GM23338 (cell line): ENCODE measurements around the gene BANP. TPM values are rescaled to one million over a fixed set of nuclear protein-coding genes. Genes with fewer than 3 reads are reported as not detected.

Experiments used
- ATAC-seq: fragments of 200-7000 bp; cut with Tn5 transposase; 3 replicates; pipeline ENCODE4 v1.9.1; 2020
- DNase-seq: peaks from one replicate; pipeline ENCODE4 v3.0.0-alpha.2; 2015; ENCODE audit warnings: low spot score
- H2AFZ ChIP-seq: fragments of 200-600 bp; sonication (generic); 2 replicates; pipeline ENCODE4 v1.8.0; 2016; ENCODE audit warnings: antibody characterized with exemption, mild to moderate bottlenecking, moderate library complexity
- H3F3A ChIP-seq: fragments of 200-600 bp; sonication (generic); replicated peaks from 2 replicates; pipeline ENCODE4 v1.8.0; 2017; ENCODE audit warnings: antibody characterized with exemption, mixed run types, low read depth
- H3K27ac ChIP-seq: fragments of 200-600 bp; sonication (generic); 2 replicates; pipeline ENCODE4 v1.6.1; 2016; ENCODE audit warnings: low read depth
- H3K27me3 ChIP-seq: fragments of 200-600 bp; sonication (generic); 2 replicates; pipeline ENCODE4 v1.8.0; 2016; ENCODE audit warnings: mild to moderate bottlenecking, mixed run types, moderate library complexity; ENCODE audit not compliant: insufficient read depth
- H3K36me3 ChIP-seq: fragments of 200-600 bp; sonication (generic); 2 replicates; pipeline ENCODE4 v1.8.0; 2016; ENCODE audit warnings: mild to moderate bottlenecking; ENCODE audit not compliant: insufficient read depth
- H3K4me1 ChIP-seq: fragments of 200-600 bp; sonication (generic); 2 replicates; pipeline ENCODE4 v1.8.0; 2016; ENCODE audit warnings: mild to moderate bottlenecking, moderate library complexity; ENCODE audit not compliant: insufficient read depth
- H3K4me2 ChIP-seq: fragments of 200-600 bp; sonication (generic); 2 replicates; pipeline ENCODE4 v1.7.1; 2017; ENCODE audit warnings: mixed run types
- H3K4me3 ChIP-seq: fragments of 200-600 bp; sonication (generic); 2 replicates; pipeline ENCODE4 v1.6.1; 2016; ENCODE audit warnings: mixed run types
- H3K79me2 ChIP-seq: fragments of 200-600 bp; sonication (generic); replicated peaks from 2 replicates; pipeline ENCODE4 v1.8.0; 2017; ENCODE audit warnings: mild to moderate bottlenecking; ENCODE audit not compliant: insufficient read depth
- H3K9me2 ChIP-seq: fragments of 200-600 bp; sonication (generic); 2 replicates; pipeline ENCODE4 v1.8.0; 2017; ENCODE audit not compliant: insufficient read depth
- H4K20me1 ChIP-seq: fragments of 200-600 bp; sonication (generic); replicated peaks from 2 replicates; pipeline ENCODE4 v1.8.0; 2017; ENCODE audit warnings: mild to moderate bottlenecking; ENCODE audit not compliant: insufficient read depth
- H3K27ac Mint-ChIP-seq: 2 replicates; pipeline ENCODE4 v1.8.0; 2020; ENCODE audit warnings: inconsistent platforms, mild to moderate bottlenecking, moderate library complexity, mixed read lengths
- H3K27me3 Mint-ChIP-seq: 3 replicates; pipeline ENCODE4 v1.8.0; 2022; ENCODE audit warnings: low read depth, mild to moderate bottlenecking, moderate library complexity, mixed read lengths, inconsistent platforms; ENCODE audit not compliant: insufficient read depth, poor library complexity
- H3K36me3 Mint-ChIP-seq: 3 replicates; pipeline ENCODE4 v1.8.0; 2021; ENCODE audit warnings: low read depth, mild to moderate bottlenecking, inconsistent platforms, moderate library complexity, mixed read lengths
- H3K4me1 Mint-ChIP-seq: 3 replicates; pipeline ENCODE4 v1.8.0; 2020; ENCODE audit warnings: mild to moderate bottlenecking, inconsistent platforms, mixed read lengths
- H3K4me3 Mint-ChIP-seq: 3 replicates; pipeline ENCODE4 v1.8.0; 2021; ENCODE audit warnings: moderate library complexity, mild to moderate bottlenecking, inconsistent platforms, mixed read lengths
- H3K9me3 Mint-ChIP-seq: 3 replicates; pipeline ENCODE4 v1.8.0; 2020; ENCODE audit warnings: moderate library complexity, mild to moderate bottlenecking, inconsistent platforms, mixed read lengths
- EZH2 ChIP-seq: fragments of 200-600 bp; sonication (generic); IDR thresholded peaks from one replicate; pipeline ENCODE4 v1.8.0; 2017; ENCODE audit warnings: antibody characterized with exemption, mild to moderate bottlenecking, low read depth; ENCODE audit not compliant: unreplicated experiment
- polyA plus RNA-seq: library from polyadenylated mRNA; unstranded; fragments of >200 nt; fragmentation: Nextera tagmentation; extraction: Ambion mirVana; gene quantifications from 2 replicates; pipeline ENCODE4 v1.2.1, GENCODE V29; 2016
- total RNA-seq: library from RNA; depleted of rRNA; stranded (reverse); fragments of >200 nt; shearing (Covaris generic); gene quantifications from 2 replicates; pipeline ENCODE4 v1.2.3, GENCODE V29; 2014
- TF ChIP-seq, protein P1 (sequence below): fragments of 250-450 bp; sonication (Bioruptor Pico); IDR thresholded peaks from 2 replicates; pipeline ENCODE4 v1.5.0; 2020; ENCODE audit warnings: mild to moderate bottlenecking, moderate library complexity

BANP gene
- total and polyA plus RNA-seq, 2 experiments from 2014 or later, result 22.3 to 48.0 TPM

DNA sequence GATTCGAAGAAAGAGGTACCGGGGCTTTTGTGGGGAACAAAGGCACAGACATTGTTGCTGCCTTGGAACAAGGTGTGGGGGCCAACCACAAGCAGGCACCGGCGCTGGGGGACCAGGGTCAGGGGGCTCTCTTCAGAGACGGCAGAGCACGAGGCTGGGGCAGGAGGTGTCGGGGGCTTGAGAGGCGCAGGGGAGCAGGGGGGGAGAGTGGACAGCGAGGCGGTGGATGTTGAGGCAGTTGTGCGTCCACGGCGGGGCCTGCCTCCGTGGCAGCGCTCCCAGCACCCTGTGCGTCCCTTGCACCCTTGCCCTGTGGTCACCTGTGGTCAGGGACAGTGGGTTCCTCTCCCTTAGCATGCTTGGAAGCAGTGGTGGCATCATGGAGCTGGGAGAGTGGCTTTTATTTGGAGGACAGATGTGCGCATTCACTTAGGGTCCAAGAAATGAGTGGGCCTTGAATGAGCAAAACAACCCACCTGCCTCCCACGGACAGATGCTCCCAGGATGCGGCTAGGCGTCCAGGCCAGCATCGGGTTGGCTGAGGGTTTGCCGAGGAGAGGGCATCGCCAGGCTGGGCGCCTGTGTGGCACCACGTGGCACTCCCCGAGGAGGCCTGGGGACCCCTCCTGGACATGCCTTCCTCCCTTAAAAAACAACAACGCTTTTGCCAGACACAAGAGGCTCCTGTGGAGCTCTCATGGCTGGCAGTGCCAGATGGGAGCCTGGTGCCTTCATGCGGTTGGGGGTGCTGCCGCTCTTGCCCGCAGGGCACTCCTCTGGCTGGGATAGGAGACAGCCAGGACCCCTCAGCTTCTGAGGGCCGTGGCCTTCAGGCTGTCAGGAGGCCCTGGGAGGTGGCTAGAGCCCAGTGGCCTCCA, 113.0 kb downstream of the BANP start:
- no peaks in the 10 kb centered on the region for H3K4me1 ChIP-seq
- H3K4me3 ChIP-seq, result no peak overlapping the region
- H3K9me2 ChIP-seq, result no peaks in the 10 kb centered on the region
- H3K27ac Mint-ChIP-seq, result no peak overlapping the region
- no peaks in the 10 kb centered on the region; the same call in 2 of the 3 replicates for H3K4me1 Mint-ChIP-seq
- H3F3A ChIP-seq, result no peaks in the 10 kb centered on the region
- peaks cover 7% of the 10 kb centered on the region for H3K79me2 ChIP-seq
- H3K36me3 Mint-ChIP-seq, result peaks cover 7% of the 10 kb centered on the region; the same call in 1 of the 3 replicates
- DNase-seq (no peak), ATAC-seq (no peak)
- H3K36me3 ChIP-seq, result no peaks in the 10 kb centered on the region
- no peaks in the 10 kb centered on the region; the same call in 2 of the 3 replicates for H3K9me3 Mint-ChIP-seq
- H4K20me1 ChIP-seq, result no peaks in the 10 kb centered on the region; the same call in 1 of the 2 replicates
- peaks cover 7% of the 10 kb centered on the region for H3K27me3 Mint-ChIP-seq
- H2AFZ ChIP-seq, result no peak overlapping the region
- no peak overlapping the region; the same call in 2 of the 3 replicates for H3K4me3 Mint-ChIP-seq
- H3K4me2 ChIP-seq, result no peak overlapping the region
- H3K27me3 ChIP-seq, result no peaks in the 10 kb centered on the region
- no peak overlapping the region for H3K27ac ChIP-seq
- TF ChIP-seq EZH2, result no peak
- TF ChIP-seq, protein P1, sequence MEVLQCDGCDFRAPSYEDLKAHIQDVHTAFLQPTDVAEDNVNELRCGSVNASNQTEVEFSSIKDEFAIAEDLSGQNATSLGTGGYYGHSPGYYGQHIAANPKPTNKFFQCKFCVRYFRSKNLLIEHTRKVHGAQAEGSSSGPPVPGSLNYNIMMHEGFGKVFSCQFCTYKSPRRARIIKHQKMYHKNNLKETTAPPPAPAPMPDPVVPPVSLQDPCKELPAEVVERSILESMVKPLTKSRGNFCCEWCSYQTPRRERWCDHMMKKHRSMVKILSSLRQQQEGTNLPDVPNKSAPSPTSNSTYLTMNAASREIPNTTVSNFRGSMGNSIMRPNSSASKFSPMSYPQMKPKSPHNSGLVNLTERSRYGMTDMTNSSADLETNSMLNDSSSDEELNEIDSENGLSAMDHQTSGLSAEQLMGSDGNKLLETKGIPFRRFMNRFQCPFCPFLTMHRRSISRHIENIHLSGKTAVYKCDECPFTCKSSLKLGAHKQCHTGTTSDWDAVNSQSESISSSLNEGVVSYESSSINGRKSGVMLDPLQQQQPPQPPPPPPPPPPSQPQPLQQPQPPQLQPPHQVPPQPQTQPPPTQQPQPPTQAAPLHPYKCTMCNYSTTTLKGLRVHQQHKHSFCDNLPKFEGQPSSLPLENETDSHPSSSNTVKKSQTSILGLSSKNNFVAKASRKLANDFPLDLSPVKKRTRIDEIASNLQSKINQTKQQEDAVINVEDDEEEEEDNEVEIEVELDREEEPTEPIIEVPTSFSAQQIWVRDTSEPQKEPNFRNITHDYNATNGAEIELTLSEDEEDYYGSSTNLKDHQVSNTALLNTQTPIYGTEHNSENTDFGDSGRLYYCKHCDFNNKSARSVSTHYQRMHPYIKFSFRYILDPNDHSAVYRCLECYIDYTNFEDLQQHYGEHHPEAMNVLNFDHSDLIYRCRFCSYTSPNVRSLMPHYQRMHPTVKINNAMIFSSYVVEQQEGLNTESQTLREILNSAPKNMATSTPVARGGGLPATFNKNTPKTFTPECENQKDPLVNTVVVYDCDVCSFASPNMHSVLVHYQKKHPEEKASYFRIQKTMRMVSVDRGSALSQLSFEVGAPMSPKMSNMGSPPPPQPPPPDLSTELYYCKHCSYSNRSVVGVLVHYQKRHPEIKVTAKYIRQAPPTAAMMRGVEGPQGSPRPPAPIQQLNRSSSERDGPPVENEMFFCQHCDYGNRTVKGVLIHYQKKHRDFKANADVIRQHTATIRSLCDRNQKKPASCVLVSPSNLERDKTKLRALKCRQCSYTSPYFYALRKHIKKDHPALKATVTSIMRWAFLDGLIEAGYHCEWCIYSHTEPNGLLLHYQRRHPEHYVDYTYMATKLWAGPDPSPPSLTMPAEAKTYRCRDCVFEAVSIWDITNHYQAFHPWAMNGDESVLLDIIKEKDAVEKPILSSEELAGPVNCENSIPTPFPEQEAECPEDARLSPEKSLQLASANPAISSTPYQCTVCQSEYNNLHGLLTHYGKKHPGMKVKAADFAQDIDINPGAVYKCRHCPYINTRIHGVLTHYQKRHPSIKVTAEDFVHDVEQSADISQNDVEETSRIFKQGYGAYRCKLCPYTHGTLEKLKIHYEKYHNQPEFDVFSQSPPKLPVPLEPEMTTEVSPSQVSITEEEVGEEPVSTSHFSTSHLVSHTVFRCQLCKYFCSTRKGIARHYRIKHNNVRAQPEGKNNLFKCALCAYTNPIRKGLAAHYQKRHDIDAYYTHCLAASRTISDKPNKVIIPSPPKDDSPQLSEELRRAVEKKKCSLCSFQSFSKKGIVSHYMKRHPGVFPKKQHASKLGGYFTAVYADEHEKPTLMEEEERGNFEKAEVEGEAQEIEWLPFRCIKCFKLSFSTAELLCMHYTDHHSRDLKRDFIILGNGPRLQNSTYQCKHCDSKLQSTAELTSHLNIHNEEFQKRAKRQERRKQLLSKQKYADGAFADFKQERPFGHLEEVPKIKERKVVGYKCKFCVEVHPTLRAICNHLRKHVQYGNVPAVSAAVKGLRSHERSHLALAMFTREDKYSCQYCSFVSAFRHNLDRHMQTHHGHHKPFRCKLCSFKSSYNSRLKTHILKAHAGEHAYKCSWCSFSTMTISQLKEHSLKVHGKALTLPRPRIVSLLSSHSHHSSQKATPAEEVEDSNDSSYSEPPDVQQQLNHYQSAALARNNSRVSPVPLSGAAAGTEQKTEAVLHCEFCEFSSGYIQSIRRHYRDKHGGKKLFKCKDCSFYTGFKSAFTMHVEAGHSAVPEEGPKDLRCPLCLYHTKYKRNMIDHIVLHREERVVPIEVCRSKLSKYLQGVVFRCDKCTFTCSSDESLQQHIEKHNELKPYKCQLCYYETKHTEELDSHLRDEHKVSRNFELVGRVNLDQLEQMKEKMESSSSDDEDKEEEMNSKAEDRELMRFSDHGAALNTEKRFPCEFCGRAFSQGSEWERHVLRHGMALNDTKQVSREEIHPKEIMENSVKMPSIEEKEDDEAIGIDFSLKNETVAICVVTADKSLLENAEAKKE (CRISPR knock-in tag), result no peak
